Measurements from ENCODE around the gene TFEB. TPM values are rescaled to one million over a fixed set of nuclear protein-coding genes. Genes with fewer than 3 reads are reported as not detected.
A peak's percentile ranks its signal among the peaks of the same experiment; 100 is the strongest.

TFEB gene
- total and polyA plus RNA-seq, 2 of the 8 experiments (the other 6 are each of a cell fraction or from before 2014, with no cell fraction given), result 2.3 to 6.7 TPM

GRCh38 chr6:41732149-41732548 is 3.3 kb downstream of the TFEB start:
- no peak overlapping the region for H4K5ac ChIP-seq (ENCODE audit: insufficient read length, low read depth, low read length)
- H3K9me3 ChIP-seq (ENCODE audit: insufficient read depth in 2 of 2, low read depth in 1 of 2, low read length in 1 of 2), result no peaks in the 10 kb centered on the region
- no peak overlapping the region for H3K18ac ChIP-seq (ENCODE audit: extremely low read depth, low read length)
- CTCF ChIA-PET (ENCODE audit: partially characterized antibody), result interaction anchor here (0.9 to 5.3 kb wide), 5 partner anchors 11 to 128 kb away, joined by 3 to 37 read pairs (median 5); no protein-coding TSS in a partner anchor
- no peak overlapping the region for H3K4ac ChIP-seq (replicated peaks; ENCODE audit: insufficient read length, low read depth, low read length)
- no peak overlapping the region for H3K23ac ChIP-seq (ENCODE audit: insufficient read length)
- no peak overlapping the region for H4K91ac ChIP-seq (replicated peaks; ENCODE audit: insufficient read length, low read length)
- H4K8ac ChIP-seq (ENCODE audit: extremely low read depth, insufficient read depth, low read length), result no peak overlapping the region
- H3K23me2 ChIP-seq (ENCODE audit: low read depth, low read length), result peaks cover 9% of the 10 kb centered on the region; the same call in 1 of the 2 replicates
- no peak overlapping the region for H3K14ac ChIP-seq (ENCODE audit: insufficient read length)
- DNase-seq (ENCODE audit: low read depth in 1 of 2, low spot score in 2 of 2) (no peak), FAIRE-seq (no peak)
- H2BK15ac ChIP-seq (ENCODE audit: low read length), result no peak overlapping the region
- no peak overlapping the region for H2BK5ac ChIP-seq (ENCODE audit: low read depth, low read length)
- no peak overlapping the region for H3K9ac ChIP-seq (replicated peaks in 1 of 4; ENCODE audit: extremely low read depth in 1 of 4, low read depth in 3 of 4, low read length in 3 of 4)
- no peak overlapping the region for H2BK20ac ChIP-seq (ENCODE audit: low read length)
- POLR2A ChIA-PET (ENCODE audit: partially characterized antibody), result no interaction called here
- H3K27me3 ChIP-seq (replicated peaks in 1 of 4; ENCODE audit: control insufficient read depth in 3 of 4, extremely low read depth in 1 of 4, insufficient read depth in 3 of 4, low read length in 3 of 4), result peaks cover 0 to 8% (median 5%) of the 10 kb centered on the region in 4 experiments; a peak in 3 of 7 replicates
- H3K36me3 ChIP-seq (ENCODE audit: control insufficient read depth in 2 of 4, insufficient read depth in 4 of 4, low read length in 3 of 4), result no peaks in the 10 kb centered on the region
- H2AK5ac ChIP-seq (ENCODE audit: low read depth, low read length), result no peak overlapping the region
- H3K79me1 ChIP-seq (ENCODE audit: low read depth, low read length), result no peaks in the 10 kb centered on the region
- H2BK12ac ChIP-seq (ENCODE audit: low read depth, low read length), result no peak overlapping the region
- H3K4me3 ChIP-seq (ENCODE audit: extremely low read depth in 1 of 4, insufficient read depth in 2 of 4, low read depth in 3 of 4, low read length in 4 of 4), result 0 out of 8 replicates have a peak overlapping the region, but pooled peaks of 1 of the 4 experiments have one; percentile 74
- H4K20me1 ChIP-seq (replicated peaks in 1 of 2; ENCODE audit: control insufficient read depth in 1 of 2, insufficient read depth in 2 of 2, low read length in 2 of 2), result peaks cover 0 to 2% of the 10 kb centered on the region in 2 experiments
- peak; percentile 58; the same call in 1 of the 2 replicates for TF ChIP-seq KDM1A (IDR thresholded peaks at IDR 0.05; ENCODE audit: borderline replicate concordance, low read length)
- no peak for TF ChIP-seq CREB1 (IDR thresholded peaks at IDR 0.05)
- TF ChIP-seq HDAC2 (IDR thresholded peaks at IDR 0.05; ENCODE audit: borderline replicate concordance in 1 of 2, low read depth in 2 of 2, low read length in 2 of 2), result peak in 1 of 2 experiments; percentile 58; a peak in 1 of 4 replicates
- no peak overlapping the region for H2BK120ac ChIP-seq (replicated peaks; ENCODE audit: low read depth, low read length)
- H2AFZ ChIP-seq (ENCODE audit: low read length), result no peak overlapping the region
- H3K27ac ChIP-seq (ENCODE audit: low read depth, low read length), result no peak overlapping the region
- H3K4me1 ChIP-seq (replicated peaks in 1 of 4; ENCODE audit: control insufficient read depth in 3 of 4, insufficient read depth in 4 of 4, low read length in 3 of 4), result peaks cover 12 to 42% (median 27%) of the 10 kb centered on the region in 4 experiments
- H3K4me2 ChIP-seq (ENCODE audit: insufficient read depth in 1 of 2, low read depth in 2 of 2, low read length in 2 of 2), result peak overlapping the region in 1 of 2 experiments; percentile 71; a peak in 1 of 4 replicates
- H3K79me2 ChIP-seq (ENCODE audit: control insufficient read depth in 1 of 2, insufficient read depth in 2 of 2, low read length in 2 of 2), result no peaks in the 10 kb centered on the region
- no peak overlapping the region for H3K56ac ChIP-seq (replicated peaks; ENCODE audit: insufficient read length, low read depth, low read length)
